HepG2 (cell line): ENCODE measurements around the gene TACC2. TPM values are rescaled to one million over a fixed set of nuclear protein-coding genes. Genes with fewer than 3 reads are reported as not detected.
A peak's percentile ranks its signal among the peaks of the same experiment; 100 is the strongest.

Experiments used
- CCDC6 ChIP-seq: sonication (generic); formaldehyde crosslinking; IDR thresholded peaks from 2 replicates; pipeline ENCODE4 v1.8.1; 2022; ENCODE audit warnings: mild to moderate bottlenecking, missing genetic modification reagents, moderate library complexity
- CREB1 ChIP-seq, 2 experiments: fragments of 450-650 bp in 1 of 2; IDR thresholded peaks; 2 replicates each; pipeline ENCODE4 v1.6.1; 2016 to 2017; ENCODE audit warnings: control low read depth in 1 of 2, mild to moderate bottlenecking in 1 of 2, missing compliant biosample characterization in 1 of 2, missing genetic modification characterization in 1 of 2
- E2F1 ChIP-seq: sonication (generic); formaldehyde crosslinking; IDR thresholded peaks from 2 replicates; pipeline ENCODE4 v1.5.0; 2020; ENCODE audit warnings: missing genetic modification reagents
- HNRNPUL1 ChIP-seq: fragments of 200-400 bp; formaldehyde crosslinking; IDR thresholded peaks from 2 replicates; pipeline ENCODE4 v1.6.1; 2017; ENCODE audit warnings: low read depth, mild to moderate bottlenecking, low read length, moderate library complexity
- KAT8 ChIP-seq: IDR thresholded peaks from 2 replicates; pipeline ENCODE4 v1.6.1; 2016; ENCODE audit warnings: missing genetic modification reagents, missing compliant biosample characterization
- MED13 ChIP-seq: sonication (generic); formaldehyde crosslinking; IDR thresholded peaks from 2 replicates; pipeline ENCODE4 v1.5.0; 2020; ENCODE audit warnings: missing genetic modification reagents
- NFE2L2 ChIP-seq: fragments of 150-350 bp; IDR thresholded peaks from 2 replicates; pipeline ENCODE4 v1.6.1; 2014; ENCODE audit warnings: low read length
- POGK ChIP-seq: sonication (generic); formaldehyde crosslinking; conservative IDR thresholded peaks from 2 replicates; pipeline ENCODE4 v1.8.0; 2022; ENCODE audit warnings: mild to moderate bottlenecking, moderate library complexity, missing genetic modification reagents
- PRDM10 ChIP-seq: sonication (generic); formaldehyde crosslinking; IDR thresholded peaks from 2 replicates; pipeline ENCODE4 v1.4.0; 2020; ENCODE audit warnings: low read depth, missing genetic modification reagents
- SPEN ChIP-seq: sonication (generic); formaldehyde crosslinking; IDR thresholded peaks from 2 replicates; pipeline ENCODE4 v1.5.1; 2020; ENCODE audit warnings: low read depth, mild to moderate bottlenecking, missing genetic modification reagents
- THRA ChIP-seq: sonication (generic); formaldehyde crosslinking; IDR thresholded peaks from 2 replicates; pipeline ENCODE4 v1.4.0; 2020; ENCODE audit warnings: missing genetic modification reagents, borderline replicate concordance
- U2AF1 ChIP-seq: fragments of 200-400 bp; formaldehyde crosslinking; optimal IDR thresholded peaks from 2 replicates; pipeline ENCODE3; 2017; ENCODE audit warnings: mild to moderate bottlenecking, low read depth, low read length
- ZBTB14 ChIP-seq: sonication (generic); formaldehyde crosslinking; IDR thresholded peaks from 2 replicates; pipeline ENCODE4 v1.4.0; 2020; ENCODE audit warnings: missing genetic modification reagents
- ZFP62 ChIP-seq: sonication (generic); formaldehyde crosslinking; IDR thresholded peaks from 2 replicates; pipeline ENCODE4 v1.4.0; 2020; ENCODE audit warnings: missing genetic modification reagents
- ZNF431 ChIP-seq: sonication (generic); formaldehyde crosslinking; IDR thresholded peaks from 2 replicates; pipeline ENCODE4 v1.9.0; 2022; ENCODE audit warnings: missing genetic modification reagents, low read depth, mild to moderate bottlenecking, borderline replicate concordance
- ZNF513 ChIP-seq: sonication (generic); formaldehyde crosslinking; conservative IDR thresholded peaks from 2 replicates; pipeline ENCODE4 v1.5.0; 2020; ENCODE audit warnings: missing genetic modification reagents
- polyA plus RNA-seq, 8 experiments: library from polyadenylated mRNA; depleted of rRNA in 3 of 8; stranded (reverse) in 7 of 8; unstranded in 1 of 8; fragments of >200 nt; fragmentation: Illumina TruSeq in 4 of 8; extraction: Trizol in 4 of 8; gene quantifications; 2 replicates each; pipeline versions ENCODE4 v1.2.1 to v1.2.3, GENCODE V29; 2011 to 2016; ENCODE audit warnings: low read depth in 4 of 8, missing spikeins in 1 of 8, mixed read lengths in 1 of 8; ENCODE audit not compliant: insufficient read depth in 1 of 8
- total RNA-seq, 5 experiments: library from RNA; depleted of rRNA; stranded (reverse); fragments of >200 nt; fragmentation: Illumina TruSeq; extraction: Trizol; gene quantifications; 2 replicates each; pipeline ENCODE4 v1.2.3, GENCODE V29; 2016; ENCODE audit warnings: low read depth in 1 of 5

TACC2 gene
- total and polyA plus RNA-seq, 2 of the 13 experiments (the other 11 are each of a cell fraction or from before 2014, with no cell fraction given): 11.8 to 16.0 TPM

GRCh38 chr10:122062831-122063674 is 74.1 kb downstream of the TACC2 start (continued):
- TF ChIP-seq POGK (CRISPR knock-in tag): no peak; the same call in 1 of the 2 replicates
- TF ChIP-seq HNRNPUL1: no peak
- TF ChIP-seq THRA (CRISPR knock-in tag): peak; percentile 89
- no peak for TF ChIP-seq U2AF1
- TF ChIP-seq ZFP62 (CRISPR knock-in tag): no peak
- no peak; the same call in 1 of the 2 replicates for TF ChIP-seq ZNF431 (CRISPR knock-in tag)
- TF ChIP-seq E2F1 (CRISPR knock-in tag): no peak
- no peak for TF ChIP-seq CREB1 (IDR thresholded peaks at IDR 0.05)
- TF ChIP-seq CREB1 (CRISPR knock-in tag; IDR thresholded peaks at IDR 0.05): peak; percentile 87
- TF ChIP-seq MED13: no peak
- TF ChIP-seq NFE2L2: no peak
- TF ChIP-seq KAT8 (CRISPR knock-in tag): peak; percentile 80
- TF ChIP-seq CCDC6: no peak
- TF ChIP-seq ZBTB14: no peak
- TF ChIP-seq PRDM10: no peak; the same call in 1 of the 2 replicates
- peak; percentile 71; the same call in 1 of the 2 replicates for TF ChIP-seq SPEN (CRISPR knock-in tag)
- TF ChIP-seq ZNF513 (CRISPR knock-in tag): no peak
